HG02852 (cell line): ENCODE measurements around the gene NMRK2.

Source experiments
- ATAC-seq: cut with Tn5 transposase; IDR thresholded peaks from one replicate; pipeline ENCODE4 v1.9.1; 2021; ENCODE audit warnings: mild to moderate bottlenecking, moderate library complexity; ENCODE audit not compliant: unreplicated experiment

Gene NMRK2

DNA sequence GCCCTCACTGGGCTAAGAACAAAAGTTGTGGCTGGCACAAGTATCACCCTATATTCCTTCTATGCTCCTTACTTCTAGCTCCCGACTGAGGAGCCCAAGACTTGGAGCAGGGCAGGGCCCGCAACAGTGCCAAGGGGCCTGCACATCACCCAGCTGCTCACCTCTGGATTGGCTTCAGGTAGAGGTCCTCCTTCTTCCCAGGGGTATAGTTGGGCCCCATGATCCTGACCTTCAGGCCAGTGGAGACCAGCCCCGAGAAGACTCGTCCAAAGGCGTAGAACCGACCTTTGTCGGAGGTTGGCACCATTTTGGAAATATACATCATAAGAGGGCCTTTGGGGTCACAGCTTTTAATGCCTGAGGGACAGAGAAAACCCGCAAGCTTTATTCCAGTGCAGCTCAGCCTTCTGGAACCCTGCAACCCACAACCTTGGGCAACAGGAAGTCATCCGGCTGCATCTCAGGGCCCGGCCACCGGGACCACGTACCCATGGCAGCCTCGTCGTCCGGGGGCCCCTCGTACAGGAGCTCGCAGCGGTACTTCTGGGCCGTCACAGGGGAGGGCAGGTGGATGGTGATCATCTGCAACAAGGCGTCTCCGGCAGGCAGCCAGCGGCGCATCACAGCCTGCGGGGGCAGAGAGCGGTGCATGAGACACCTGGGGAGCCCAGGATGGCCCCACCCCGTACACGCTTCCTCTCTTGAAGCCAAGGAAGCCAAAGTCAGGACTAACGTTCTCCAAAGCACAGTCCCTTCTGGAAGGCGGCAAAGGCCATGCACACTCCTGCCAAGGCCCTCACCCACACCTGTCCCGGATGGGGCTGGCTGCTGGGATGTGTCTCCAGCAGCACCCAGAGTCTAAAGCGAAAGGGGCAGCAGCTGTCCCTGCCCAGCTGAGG, 47.7 kb downstream of the NMRK2 start:
- ATAC-seq: no peak

DNA sequence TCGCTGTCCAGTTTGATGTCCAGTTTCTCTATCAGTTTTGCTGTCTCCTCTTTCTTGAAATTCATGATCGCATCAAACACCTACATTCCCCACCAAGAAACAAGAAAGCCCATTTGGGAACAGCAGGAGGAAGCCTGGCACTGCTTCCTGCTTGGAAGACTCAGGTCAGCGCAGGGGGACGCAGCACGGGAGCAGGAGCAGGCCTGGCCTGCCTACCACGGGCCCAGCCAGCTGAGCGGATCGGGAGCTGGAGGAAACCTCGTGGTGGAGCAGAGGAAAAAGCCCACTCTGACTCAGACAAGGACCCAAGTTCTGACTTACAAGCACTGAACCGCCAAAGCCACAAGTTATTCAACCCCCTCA, 48.5 kb downstream of the NMRK2 start:
- no peak for ATAC-seq

DNA sequence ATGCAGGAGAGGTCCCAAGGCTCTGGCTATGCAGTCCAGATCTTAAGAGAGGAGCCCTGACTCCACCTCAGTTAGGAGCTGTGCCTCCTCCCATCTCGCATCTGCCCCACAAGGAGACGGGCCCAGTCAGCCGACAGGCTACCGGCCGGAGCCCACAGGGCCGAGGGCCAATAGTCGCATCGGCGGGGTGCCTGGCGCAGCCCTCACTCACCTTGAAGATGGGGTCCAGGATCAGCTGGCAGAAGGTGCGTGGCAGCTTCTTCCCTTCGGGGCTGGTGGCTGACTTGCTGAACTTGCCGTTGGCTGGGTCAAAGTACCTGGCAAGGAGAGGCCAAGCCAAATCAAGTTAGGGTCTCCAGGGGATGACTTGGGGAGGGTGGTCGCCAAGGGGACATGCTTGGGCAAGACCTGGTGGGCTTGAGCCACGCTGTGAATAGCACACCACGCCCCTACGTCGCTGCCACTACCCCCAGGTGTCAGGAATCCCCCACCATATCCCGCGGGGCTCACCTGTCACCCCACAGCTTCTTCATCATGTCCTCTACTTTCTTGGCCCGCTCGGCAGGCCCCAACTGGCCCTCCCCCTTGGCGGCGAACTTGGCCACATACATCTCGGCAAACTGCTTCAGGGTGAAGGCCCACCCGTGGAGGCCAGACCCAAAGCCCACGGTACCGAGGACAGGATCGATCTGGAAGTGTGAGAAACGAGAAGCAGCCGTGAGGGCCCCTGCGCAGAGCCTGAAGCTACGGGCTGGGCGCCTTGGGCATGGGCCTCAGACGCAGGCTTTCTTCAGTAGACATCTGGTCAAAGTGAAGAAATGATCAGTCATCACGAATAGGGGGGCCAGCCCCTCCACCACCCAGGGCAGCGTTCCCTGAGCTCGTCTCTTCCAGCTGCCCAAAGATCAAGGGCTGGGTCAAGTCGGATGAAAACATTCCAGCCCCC, 49.1 kb downstream of the NMRK2 start:
- no peak for ATAC-seq

DNA sequence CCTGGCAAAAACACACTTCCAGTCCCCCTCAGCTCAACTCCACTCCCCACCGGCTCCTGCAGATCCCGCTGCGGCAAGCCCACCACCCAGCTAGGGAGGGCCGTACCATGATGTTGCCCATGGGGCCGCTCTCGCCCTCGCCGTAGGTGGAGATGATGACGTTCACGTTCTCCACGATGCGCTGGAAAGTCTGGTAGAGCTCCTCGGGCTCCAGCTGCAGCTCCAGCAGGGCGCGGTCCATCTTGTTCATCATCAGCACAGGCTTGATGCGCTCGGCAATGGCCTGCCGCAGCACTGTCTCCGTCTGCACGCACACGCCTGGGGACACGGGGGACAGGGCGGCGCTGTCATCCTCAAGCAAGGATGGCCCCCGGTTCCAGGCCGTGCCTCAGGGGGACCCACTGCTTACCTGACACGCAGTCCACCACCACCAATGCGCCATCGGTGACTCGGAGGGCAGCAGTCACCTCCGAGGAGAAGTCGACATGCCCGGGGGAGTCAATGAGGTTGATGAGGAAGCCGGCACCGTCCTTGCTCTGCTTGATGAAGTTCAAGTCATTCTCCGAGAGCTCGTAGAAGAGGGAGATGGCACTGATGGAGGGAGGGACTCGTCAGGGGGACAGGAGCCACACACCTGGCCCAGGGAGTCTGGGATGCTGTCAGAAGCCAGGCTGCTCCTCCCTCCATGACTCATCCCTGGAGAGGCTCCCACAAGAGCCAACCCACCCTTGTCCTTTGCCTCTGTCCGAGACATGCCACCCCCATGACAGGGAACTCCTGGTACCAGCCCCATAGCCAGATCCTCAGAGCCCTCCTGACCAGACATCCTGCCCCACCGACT, 50.1 kb downstream of the NMRK2 start:
- no peak for ATAC-seq

DNA sequence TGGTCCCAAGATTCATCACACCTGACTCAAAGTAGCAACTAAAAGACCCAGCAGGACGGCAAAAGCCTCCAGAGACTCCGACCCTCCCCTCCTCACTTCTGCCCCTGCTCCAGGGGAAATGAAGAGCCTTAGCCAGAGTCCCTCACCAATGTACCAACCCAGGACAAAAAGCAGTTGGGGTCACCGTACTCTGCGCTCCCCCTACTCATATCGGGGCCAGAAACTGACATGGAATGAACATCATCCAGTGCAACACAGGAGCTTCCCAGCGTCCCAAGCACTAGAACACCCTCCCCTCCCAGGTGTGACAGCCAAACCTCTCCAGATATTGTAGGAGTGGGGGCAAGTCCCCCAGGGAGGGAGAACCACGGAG, 50.7 kb downstream of the NMRK2 start:
- ATAC-seq: no peak

DNA sequence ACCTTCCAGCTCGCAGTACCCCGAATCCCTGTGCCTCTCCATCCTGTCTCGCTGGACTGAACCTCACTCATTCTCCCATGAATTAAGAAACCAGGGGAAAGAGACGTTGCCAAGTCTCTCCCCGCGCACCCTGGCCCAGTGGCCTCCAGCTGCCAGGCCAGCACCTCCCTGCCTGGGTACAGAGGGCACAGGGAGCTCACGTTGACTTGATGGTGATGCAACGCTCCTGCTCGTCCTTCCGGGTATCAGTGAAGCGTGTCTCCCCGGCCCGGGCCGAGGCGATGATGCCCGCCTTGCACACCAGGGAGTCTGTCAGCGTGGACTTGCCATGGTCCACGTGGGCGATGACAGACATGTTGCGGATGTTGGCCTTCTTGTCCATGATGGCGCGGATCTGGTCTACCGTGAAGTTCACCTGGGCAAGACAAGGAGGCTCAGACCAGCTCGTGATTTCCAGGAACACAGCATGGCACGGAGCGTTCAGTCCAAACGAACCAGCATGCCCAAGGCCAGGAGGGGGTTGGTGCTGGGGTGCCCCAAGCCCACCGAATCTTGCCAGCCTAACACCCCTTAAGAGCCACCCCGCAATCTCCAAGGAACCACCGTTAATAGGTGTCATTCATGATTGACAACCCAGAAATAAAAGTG, 51.2 kb downstream of the NMRK2 start:
- ATAC-seq: no peak

DNA sequence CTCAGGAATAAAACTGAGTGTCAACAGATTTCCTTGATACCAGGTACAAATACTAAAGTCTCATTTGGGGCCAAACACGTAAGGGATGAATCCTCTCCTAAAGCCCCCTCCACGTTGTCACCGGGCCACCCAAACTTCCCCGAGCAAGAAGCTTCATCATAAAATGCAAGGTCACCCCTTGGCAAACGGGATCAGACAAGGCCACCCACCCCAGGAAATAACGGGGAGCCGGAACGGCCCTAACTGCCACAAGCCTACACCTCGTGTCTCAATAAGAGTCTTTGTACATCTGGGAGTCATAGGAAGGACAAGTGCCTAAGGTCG, 51.7 kb downstream of the NMRK2 start:
- ATAC-seq: no peak

DNA sequence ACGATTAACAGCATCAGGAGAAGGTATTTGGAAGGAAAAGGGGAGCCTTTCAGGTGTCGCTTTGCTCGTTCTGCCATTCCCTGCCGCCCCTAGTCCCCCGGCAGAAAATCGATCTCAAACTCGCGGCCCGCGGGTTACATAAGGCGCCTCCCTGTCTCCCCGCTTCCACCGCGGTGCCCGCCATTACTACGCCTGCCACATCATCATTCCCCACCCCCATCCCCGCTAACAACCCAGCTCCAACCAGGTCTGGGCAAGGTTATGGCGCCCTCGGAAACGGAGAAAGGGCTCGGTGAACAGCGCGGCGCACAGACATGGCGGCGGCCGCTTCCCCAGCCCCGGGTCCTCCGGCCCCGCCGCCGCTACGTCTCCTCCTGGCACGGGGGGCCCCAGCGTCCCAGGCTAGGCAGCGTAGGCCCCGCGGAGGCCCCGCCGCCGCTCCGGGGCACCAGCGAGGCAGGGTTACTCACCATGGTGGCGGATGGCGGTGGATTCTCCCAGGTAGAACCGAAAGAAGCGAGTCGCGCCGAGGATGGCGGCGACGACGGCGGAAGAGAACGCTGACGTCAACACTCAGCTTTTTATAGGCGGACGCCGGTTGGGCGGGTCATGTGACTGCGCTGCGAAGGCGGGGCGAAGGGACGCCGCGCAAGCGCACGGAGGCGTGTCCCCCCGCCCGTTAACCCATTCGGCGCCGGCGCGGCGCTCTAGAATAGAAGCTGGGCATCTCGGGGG, 52.2 kb downstream of the NMRK2 start, which contains the start of gene EEF2:
TSS of gene EEF2 (minus strand) at position 556 of the 735 bp plus-strand sequence. CDS start at position 473, 83 bp downstream.
- peak; percentile 53 for ATAC-seq

DNA sequence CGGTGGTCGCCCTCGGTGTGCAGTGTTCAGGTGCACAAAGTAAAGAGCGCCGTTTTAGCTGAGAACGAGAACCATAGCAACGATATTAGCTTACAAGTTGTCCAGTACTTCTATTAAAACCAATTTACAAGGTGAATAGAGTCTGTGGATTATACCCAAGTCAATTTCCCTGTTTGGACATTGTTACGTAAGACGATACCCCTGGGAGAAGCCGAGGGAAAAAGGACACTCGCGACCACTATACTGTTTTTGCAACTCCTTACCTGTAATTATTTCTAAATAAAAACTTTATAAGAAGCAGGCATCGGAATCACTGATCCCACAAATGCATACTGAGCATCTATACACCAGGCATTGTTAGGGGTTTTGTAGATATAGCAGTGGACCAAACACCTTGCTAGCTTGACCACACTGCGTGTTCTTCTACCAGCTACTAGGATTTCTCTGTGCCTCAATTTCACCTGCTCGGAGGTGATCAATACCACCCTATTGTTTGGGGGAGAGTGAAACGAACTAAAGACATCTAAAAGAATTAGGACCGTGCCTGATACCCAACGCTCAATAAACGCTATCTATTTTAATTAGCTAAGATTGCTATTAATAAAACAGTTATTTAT, 52.9 kb downstream of the NMRK2 start:
- ATAC-seq: no peak

DNA sequence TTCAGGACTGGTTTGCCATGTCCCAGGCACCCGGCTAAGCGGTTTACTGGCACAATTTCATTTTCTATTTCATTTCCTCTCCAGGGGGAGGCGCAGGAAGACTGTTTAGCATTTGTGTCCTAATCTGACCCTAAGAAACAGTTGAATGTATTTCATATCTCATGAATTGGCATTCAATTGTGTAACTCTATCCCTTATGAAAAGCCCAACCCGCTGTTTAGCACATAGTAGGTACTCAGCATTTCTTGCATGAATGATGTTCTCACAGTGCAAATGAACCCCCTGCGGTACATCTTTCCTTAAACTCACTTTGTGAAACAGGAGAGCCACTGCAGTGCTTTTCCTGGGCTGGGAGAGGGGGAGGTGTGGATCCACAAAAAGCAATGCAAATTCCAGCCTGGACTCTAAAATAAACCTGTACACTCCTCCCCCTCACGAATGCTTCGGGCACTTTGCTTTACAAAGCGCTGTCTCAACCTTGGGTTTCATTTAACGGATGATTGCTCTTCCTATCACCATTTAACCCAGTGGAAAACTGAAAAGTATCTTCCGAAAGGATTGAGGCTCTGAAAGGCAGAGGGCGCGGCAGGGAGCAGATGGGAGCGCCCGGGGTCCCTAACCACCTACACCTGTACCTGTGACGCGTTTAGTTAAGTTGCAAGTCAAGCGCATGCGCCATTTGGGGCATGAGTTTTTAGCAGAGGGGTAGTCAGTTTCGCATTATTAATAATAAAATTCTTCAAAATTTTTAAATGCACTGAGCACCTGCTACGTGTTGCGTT, 53.6 kb downstream of the NMRK2 start:
- ATAC-seq: no peak

DNA sequence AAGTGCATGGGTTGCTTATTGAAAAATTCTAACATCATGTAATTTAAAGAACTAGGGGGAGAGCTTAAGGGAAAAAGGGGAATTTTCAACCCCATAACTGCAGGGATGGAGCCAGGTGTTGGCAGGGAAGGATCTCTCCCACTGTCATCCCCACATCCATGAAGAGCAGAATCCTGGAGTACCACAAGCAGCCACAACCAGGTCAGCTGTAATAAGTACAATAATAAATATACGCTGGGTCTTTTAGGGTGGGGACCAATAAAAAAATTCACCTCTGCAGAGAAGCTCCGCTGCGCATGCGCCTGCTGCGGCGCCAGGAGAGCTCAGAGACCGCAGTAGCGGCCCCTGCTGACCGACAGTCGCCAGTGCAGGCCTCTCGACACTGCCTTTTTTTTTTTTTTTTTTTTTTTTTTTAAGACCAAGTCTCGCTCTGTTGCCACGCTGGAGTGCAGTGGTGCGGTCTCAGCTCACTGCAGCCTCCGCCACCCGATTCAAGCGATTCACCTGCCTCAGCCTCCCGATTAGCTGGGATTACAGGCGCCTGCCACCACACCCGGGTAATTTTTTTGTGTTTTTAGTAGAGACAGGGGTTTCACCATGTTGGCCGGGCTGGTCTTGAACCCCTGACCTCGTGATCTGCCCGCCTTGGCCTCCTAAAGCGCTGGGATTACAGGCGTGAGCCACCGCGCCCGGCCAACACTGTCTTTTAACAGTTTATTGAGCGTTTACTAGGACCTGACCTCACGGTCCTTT, 54.9 kb downstream of the NMRK2 start:
- peak; percentile 38 for ATAC-seq

DNA sequence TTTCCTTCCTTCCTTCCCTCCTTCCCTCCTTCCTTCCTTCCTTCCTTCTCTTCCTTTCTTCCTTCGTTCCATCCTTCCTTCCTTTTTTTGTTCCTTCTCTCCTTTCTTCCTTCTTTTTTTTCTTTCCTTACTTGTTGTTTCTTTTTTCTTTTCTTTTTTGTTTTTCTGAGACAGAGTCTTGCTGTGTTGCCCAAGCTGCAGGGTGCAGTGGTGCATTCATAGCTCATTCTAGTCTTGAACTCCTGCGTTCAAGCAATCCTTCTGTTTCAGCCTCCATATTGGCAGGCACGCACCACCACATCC, 57.9 kb downstream of the NMRK2 start:
- ATAC-seq: no peak
